ENCODE measurements around the gene UVRAG. TPM values are rescaled to one million over a fixed set of nuclear protein-coding genes. Genes with fewer than 3 reads are reported as not detected.
A peak's percentile ranks its signal among the peaks of the same experiment; 100 is the strongest.

The UVRAG gene
- total and polyA plus RNA-seq, 2 of the 4 experiments (the other 2 are of a cell fraction), result 5.6 to 10.9 TPM

DNA sequence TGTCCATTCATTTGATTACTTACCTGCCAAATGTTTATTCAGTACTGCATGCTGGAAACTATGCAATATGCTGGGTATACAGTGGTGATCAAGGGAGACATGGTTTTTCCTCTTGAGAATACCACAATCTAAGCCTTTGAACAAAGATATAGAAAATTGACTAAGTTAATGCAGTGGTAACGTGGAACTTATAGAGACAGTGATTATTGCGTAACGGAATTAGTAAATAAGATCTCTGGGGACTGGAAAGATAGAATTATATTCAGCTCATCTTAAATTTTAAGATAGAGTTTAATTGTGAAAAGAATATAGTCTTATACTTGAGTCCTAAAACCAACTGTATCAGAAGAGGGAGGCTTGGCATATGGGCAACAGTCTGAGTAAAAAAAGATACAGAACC lies 129.5 kb downstream of the UVRAG start:
- H4K91ac ChIP-seq (ENCODE audit: insufficient read depth, low read depth, low read length), result no peak overlapping the region
- H4K8ac ChIP-seq (ENCODE audit: low read depth in 2 of 2, low read length in 2 of 2), result no peak overlapping the region
- no peak overlapping the region for H4K5ac ChIP-seq (ENCODE audit: low read depth, low read length)
- no peaks in the 10 kb centered on the region for H3K9me1 ChIP-seq (ENCODE audit: insufficient read depth, low read length)
- H2BK120ac ChIP-seq (ENCODE audit: low read depth, low read length), result no peak overlapping the region
- WGBS, 2 experiments (ENCODE audit: extremely low coverage in 2 of 2, insufficient read length in 1 of 2), result no CpG with 5 or more reads among the region's 3 CpGs
- H3K27ac ChIP-seq (ENCODE audit: insufficient read depth, low read length), result no peak overlapping the region
- TF ChIP-seq MAFK (IDR thresholded peaks at IDR 0.05; ENCODE audit: low read depth, low read length) (no peak), POLR2A (IDR thresholded peaks at IDR 0.05; ENCODE audit: low read depth, low read length) (no peak), FOS (IDR thresholded peaks at IDR 0.05; ENCODE audit: low read depth, low read length) (no peak), NFE2L2 (IDR thresholded peaks at IDR 0.05; ENCODE audit: low read depth, low read length) (no peak), MXI1 (IDR thresholded peaks at IDR 0.05; ENCODE audit: borderline replicate concordance, low read depth, low read length) (no peak), BHLHE40 (IDR thresholded peaks at IDR 0.05; ENCODE audit: low read depth, low read length) (no peak), MAZ (IDR thresholded peaks at IDR 0.05; ENCODE audit: borderline replicate concordance, low read depth, low read length) (no peak), CEBPB (IDR thresholded peaks at IDR 0.05; ENCODE audit: low read depth, low read length) (peak; percentile 85)
- TF ChIP-seq, protein P1, sequence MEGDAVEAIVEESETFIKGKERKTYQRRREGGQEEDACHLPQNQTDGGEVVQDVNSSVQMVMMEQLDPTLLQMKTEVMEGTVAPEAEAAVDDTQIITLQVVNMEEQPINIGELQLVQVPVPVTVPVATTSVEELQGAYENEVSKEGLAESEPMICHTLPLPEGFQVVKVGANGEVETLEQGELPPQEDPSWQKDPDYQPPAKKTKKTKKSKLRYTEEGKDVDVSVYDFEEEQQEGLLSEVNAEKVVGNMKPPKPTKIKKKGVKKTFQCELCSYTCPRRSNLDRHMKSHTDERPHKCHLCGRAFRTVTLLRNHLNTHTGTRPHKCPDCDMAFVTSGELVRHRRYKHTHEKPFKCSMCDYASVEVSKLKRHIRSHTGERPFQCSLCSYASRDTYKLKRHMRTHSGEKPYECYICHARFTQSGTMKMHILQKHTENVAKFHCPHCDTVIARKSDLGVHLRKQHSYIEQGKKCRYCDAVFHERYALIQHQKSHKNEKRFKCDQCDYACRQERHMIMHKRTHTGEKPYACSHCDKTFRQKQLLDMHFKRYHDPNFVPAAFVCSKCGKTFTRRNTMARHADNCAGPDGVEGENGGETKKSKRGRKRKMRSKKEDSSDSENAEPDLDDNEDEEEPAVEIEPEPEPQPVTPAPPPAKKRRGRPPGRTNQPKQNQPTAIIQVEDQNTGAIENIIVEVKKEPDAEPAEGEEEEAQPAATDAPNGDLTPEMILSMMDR (conservative IDR thresholded peaks at IDR 0.05; ENCODE audit: low read depth, low read length), result no peak
- in situ Hi-C loops (cut with MboI; ENCODE audit: low sequenced_read_pairs) (no loop called here), intact Hi-C loops (cut with micrococcal nuclease) (no loop called here), dilution Hi-C loops (cut with HindIII; ENCODE audit: low sequenced_read_pairs, unreplicated experiment) (no loop called here)
- no peak overlapping the region for H2BK15ac ChIP-seq (ENCODE audit: low read depth, low read length)
- H3K36me3 ChIP-seq (ENCODE audit: control insufficient read depth, insufficient read depth, low read length), result no peaks in the 10 kb centered on the region
- no TSS peak for BruUV-seq (replicated peaks)
- no peak overlapping the region for H2BK20ac ChIP-seq (ENCODE audit: low read depth, low read length)
- H3K9ac ChIP-seq (ENCODE audit: low read depth, low read length), result no peak overlapping the region
- 0 out of 2 replicates have a peak, but pooled peaks cover 4% of the 10 kb centered on the region for H4K20me1 ChIP-seq (ENCODE audit: insufficient read depth, low read length)
- H3K9me3 ChIP-seq (ENCODE audit: control insufficient read depth, insufficient read depth, low read length), result no peaks in the 10 kb centered on the region
- ChIA-PET POLR2A (ENCODE audit: unreplicated experiment) (no interaction called here), CTCF (no interaction called here)
- DNase-seq, result no peak
- H3K4me2 ChIP-seq (ENCODE audit: low read depth, low read length), result no peak overlapping the region
- H3K23ac ChIP-seq (ENCODE audit: low read depth, low read length), result no peak overlapping the region
- no peak overlapping the region for H2AK9ac ChIP-seq (replicated peaks; ENCODE audit: low read depth, low read length, poor library complexity)
- H2AK5ac ChIP-seq (ENCODE audit: low read depth, low read length), result no peak overlapping the region
- no peak overlapping the region for H3K56ac ChIP-seq (ENCODE audit: extremely low read depth, insufficient read depth, low read length)
- peaks cover 3 to 7% of the 10 kb centered on the region in 2 experiments; a peak in 2 of 4 replicates for H3K79me1 ChIP-seq (ENCODE audit: low read depth in 1 of 2, low read length in 2 of 2)
- no peak overlapping the region for H2AFZ ChIP-seq (replicated peaks; ENCODE audit: low read length, poor library complexity)
- H3K14ac ChIP-seq (replicated peaks; ENCODE audit: low read depth, low read length), result no peak overlapping the region
- H3K18ac ChIP-seq (ENCODE audit: low read depth, low read length), result no peak overlapping the region
- H2BK5ac ChIP-seq (ENCODE audit: low read depth, low read length, poor library complexity, severe bottlenecking), result no peak overlapping the region
- H3K27me3 ChIP-seq (ENCODE audit: control insufficient read depth, insufficient read depth, low read length), result no peaks in the 10 kb centered on the region
- H3K4me3 ChIP-seq (ENCODE audit: insufficient read depth, low read depth, low read length), result no peak overlapping the region
- 0 out of 2 replicates have a peak, but pooled peaks cover 2% of the 10 kb centered on the region for H3K4me1 ChIP-seq (ENCODE audit: control insufficient read depth, insufficient read depth, low read length)
- ATAC-seq (ENCODE audit: low read depth), result no peak
- no peak overlapping the region for H3K4ac ChIP-seq (ENCODE audit: low read depth, low read length)

All from IMR-90 (cell line).